Keratinocyte (primary cell): ENCODE measurements around the gene DGKD. TPM values are rescaled to one million over a fixed set of nuclear protein-coding genes. Genes with fewer than 3 reads are reported as not detected.

Experiments
- DNase-seq: peaks from one replicate; pipeline ENCODE4 v3.0.0-alpha.2; 2011; ENCODE audit warnings: low read depth, missing footprints, low spot score
- FAIRE-seq: peaks from 2 replicates; lab custom pipeline; 2011; peaks lifted over from hg19 to GRCh38; lab: Jason Lieb, UNC
- H2AFZ ChIP-seq: 2 replicates; pipeline ENCODE4 v1.6.0; 2012; ENCODE audit warnings: low read length, control low read depth, inconsistent platforms; ENCODE audit not compliant: control insufficient read depth
- H3K27ac ChIP-seq: 2 replicates; pipeline ENCODE4 v1.5.1; 2011; ENCODE audit warnings: low read length; ENCODE audit not compliant: control insufficient read depth, insufficient read depth
- H3K27me3 ChIP-seq: 3 replicates; pipeline ENCODE4 v1.6.0; 2011; ENCODE audit warnings: low read length; ENCODE audit not compliant: control insufficient read depth, insufficient read depth; ENCODE audit errors: extremely low read depth
- H3K36me3 ChIP-seq, 2 experiments: 2 replicates in 1 of 2; 3 replicates in 1 of 2; pipeline ENCODE4 v1.5.1; 2011; ENCODE audit warnings: low read length in 2 of 2, mild to moderate bottlenecking in 1 of 2; ENCODE audit not compliant: control insufficient read depth in 2 of 2, insufficient read depth in 2 of 2; ENCODE audit errors: extremely low read depth in 1 of 2
- H3K4me1 ChIP-seq: 3 replicates; pipeline ENCODE4 v1.5.1; 2011; ENCODE audit warnings: low read length; ENCODE audit not compliant: control insufficient read depth, insufficient read depth; ENCODE audit errors: extremely low read depth
- H3K4me2 ChIP-seq: 3 replicates; pipeline ENCODE4 v1.6.0; 2011; ENCODE audit warnings: low read depth, low read length; ENCODE audit not compliant: control insufficient read depth, insufficient read depth; ENCODE audit errors: extremely low read depth
- H3K4me3 ChIP-seq, 3 experiments: fragments of 200-600 bp in 1 of 3; sonication (generic) in 1 of 3; 2 replicates in 2 of 3; 3 replicates in 1 of 3; pipeline ENCODE4 v1.5.1; 2011 to 2016; ENCODE audit warnings: low read length in 3 of 3, mild to moderate bottlenecking in 3 of 3, control low read depth in 2 of 3, inconsistent platforms in 1 of 3, low read depth in 1 of 3, mixed read lengths in 1 of 3, mixed run types in 1 of 3, moderate library complexity in 1 of 3; ENCODE audit not compliant: control insufficient read depth in 2 of 3, insufficient read depth in 2 of 3; ENCODE audit errors: extremely low read depth in 1 of 3
- H3K79me2 ChIP-seq: 2 replicates; pipeline ENCODE4 v1.6.0; 2012; ENCODE audit warnings: low read length; ENCODE audit not compliant: control insufficient read depth, insufficient read depth
- H3K9ac ChIP-seq: 3 replicates; pipeline ENCODE4 v1.6.0; 2011; ENCODE audit warnings: low read length; ENCODE audit not compliant: control insufficient read depth, insufficient read depth; ENCODE audit errors: extremely low read depth
- H3K9me1 ChIP-seq: 3 replicates; pipeline ENCODE4 v1.6.0; 2011; ENCODE audit warnings: low read length; ENCODE audit not compliant: control insufficient read depth, insufficient read depth; ENCODE audit errors: extremely low read depth
- H3K9me3 ChIP-seq: 2 replicates; pipeline ENCODE4 v1.5.1; 2012; ENCODE audit warnings: low read depth, low read length; ENCODE audit not compliant: control insufficient read depth
- H4K20me1 ChIP-seq: 3 replicates; pipeline ENCODE4 v1.6.0; 2011; ENCODE audit warnings: low read length; ENCODE audit not compliant: control insufficient read depth, insufficient read depth; ENCODE audit errors: extremely low read depth
- EZH2 ChIP-seq: IDR thresholded peaks from one replicate; pipeline ENCODE4 v1.6.1; 2012; ENCODE audit warnings: inconsistent platforms, mild to moderate bottlenecking, low read length, moderate library complexity
- dilution Hi-C: fragments of 300-500 bp; cut with MboI; formaldehyde crosslinking; loops from one replicate; pipeline ENCODE4 v1.7.0; 2020; ENCODE audit warnings: low sequenced_read_pairs; ENCODE audit not compliant: extremely low pct_ligation_motif_present
- polyA plus RNA-seq, 5 experiments: library from polyadenylated mRNA; depleted of rRNA in 3 of 5; stranded (reverse) in 3 of 5; stranded (forward) in 1 of 5; unstranded in 1 of 5; fragments of >200 nt; gene quantifications; 1 replicate in 1 of 5; 2 replicates in 3 of 5; 3 replicates in 1 of 5; pipeline versions ENCODE4 v1.2.1 to v1.2.3, GENCODE V29; 2011 to 2012; ENCODE audit warnings: missing spikeins in 2 of 5, low read depth in 1 of 5, low replicate concordance in 1 of 5
- TF ChIP-seq, protein P1 (sequence below), 3 experiments: IDR thresholded peaks in 1 of 3; conservative IDR thresholded peaks in 1 of 3; optimal IDR thresholded peaks in 1 of 3; 2 replicates in 2 of 3; 3 replicates in 1 of 3; pipeline versions ENCODE3 to v1.5.1; 2011; ENCODE audit warnings: low read length in 3 of 3, mild to moderate bottlenecking in 3 of 3, moderate library complexity in 2 of 3, control low read depth in 1 of 3, inconsistent platforms in 1 of 3; ENCODE audit not compliant: insufficient read depth in 2 of 3; ENCODE audit errors: extremely low read depth in 1 of 3

DGKD gene
- polyA plus RNA-seq, 1 donor (not counting 4 experiments of a cell fraction or from before 2014, with no cell fraction given) = 6.1 TPM

DNA sequence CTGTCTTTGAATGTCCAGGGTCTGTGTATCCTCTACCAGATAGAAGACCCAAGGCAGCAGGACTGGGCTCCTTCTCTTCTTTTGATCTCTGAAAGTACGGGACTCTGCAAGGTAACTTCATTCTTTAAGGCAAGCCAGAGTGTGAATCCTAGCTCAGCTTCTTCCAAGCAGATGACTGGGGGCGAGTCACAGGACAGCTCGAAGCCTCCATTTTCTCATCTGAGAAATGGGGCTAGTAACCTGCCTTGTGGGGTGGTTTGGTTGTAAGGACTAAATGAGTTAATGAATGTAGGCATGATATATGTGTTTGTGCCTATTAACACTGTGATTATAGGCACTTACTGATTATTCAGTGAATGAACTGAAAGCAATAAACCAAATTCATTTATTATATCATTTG is 46.7 kb downstream of the DGKD start:
- H3K4me3 ChIP-seq = no peak overlapping the region
- no peaks in the 10 kb centered on the region for H3K9me1 ChIP-seq
- dilution Hi-C loops = no loop called here
- H3K27ac ChIP-seq = no peak overlapping the region
- H3K9me3 ChIP-seq = no peaks in the 10 kb centered on the region
- H3K27me3 ChIP-seq = no peaks in the 10 kb centered on the region
- TF ChIP-seq EZH2 = no peak
- TF ChIP-seq, protein P1, sequence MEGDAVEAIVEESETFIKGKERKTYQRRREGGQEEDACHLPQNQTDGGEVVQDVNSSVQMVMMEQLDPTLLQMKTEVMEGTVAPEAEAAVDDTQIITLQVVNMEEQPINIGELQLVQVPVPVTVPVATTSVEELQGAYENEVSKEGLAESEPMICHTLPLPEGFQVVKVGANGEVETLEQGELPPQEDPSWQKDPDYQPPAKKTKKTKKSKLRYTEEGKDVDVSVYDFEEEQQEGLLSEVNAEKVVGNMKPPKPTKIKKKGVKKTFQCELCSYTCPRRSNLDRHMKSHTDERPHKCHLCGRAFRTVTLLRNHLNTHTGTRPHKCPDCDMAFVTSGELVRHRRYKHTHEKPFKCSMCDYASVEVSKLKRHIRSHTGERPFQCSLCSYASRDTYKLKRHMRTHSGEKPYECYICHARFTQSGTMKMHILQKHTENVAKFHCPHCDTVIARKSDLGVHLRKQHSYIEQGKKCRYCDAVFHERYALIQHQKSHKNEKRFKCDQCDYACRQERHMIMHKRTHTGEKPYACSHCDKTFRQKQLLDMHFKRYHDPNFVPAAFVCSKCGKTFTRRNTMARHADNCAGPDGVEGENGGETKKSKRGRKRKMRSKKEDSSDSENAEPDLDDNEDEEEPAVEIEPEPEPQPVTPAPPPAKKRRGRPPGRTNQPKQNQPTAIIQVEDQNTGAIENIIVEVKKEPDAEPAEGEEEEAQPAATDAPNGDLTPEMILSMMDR (optimal IDR thresholded peaks at IDR 0.05 in 1 of 3, IDR thresholded peaks at IDR 0.05 in 1 of 3, conservative IDR thresholded peaks at IDR 0.05 in 1 of 3; ENCODE audit: extremely low read depth in 1 of 3, insufficient read depth in 2 of 3, low read length in 3 of 3) = no peak
- DNase-seq = no peak
- no peak for FAIRE-seq
- H2AFZ ChIP-seq = no peak overlapping the region
- H4K20me1 ChIP-seq = no peaks in the 10 kb centered on the region
- H3K79me2 ChIP-seq = no peaks in the 10 kb centered on the region
- H3K4me2 ChIP-seq = no peak overlapping the region
- H3K36me3 ChIP-seq = peaks cover 0 to 4% of the 10 kb centered on the region in 2 experiments
- no peaks in the 10 kb centered on the region for H3K4me1 ChIP-seq
- no peak overlapping the region for H3K9ac ChIP-seq

- Histone ChIP-seq H4K20me1 (no peaks in the 10 kb centered on the region), H3K4me1 (no peaks in the 10 kb centered on the region), H2AFZ (no peak overlapping the region), H3K27ac (no peak overlapping the region), H3K4me2 (no peak overlapping the region), H3K9ac (no peak overlapping the region), H3K4me3 (no peak overlapping the region), H3K27me3 (no peaks in the 10 kb centered on the region), H3K79me2 (no peaks in the 10 kb centered on the region), H3K9me1 (no peaks in the 10 kb centered on the region), H3K36me3 (peaks cover 0 to 2% of the 10 kb centered on the region in 2 experiments), H3K9me3 (no peaks in the 10 kb centered on the region)
- TF ChIP-seq, protein P1 (optimal IDR thresholded peaks at IDR 0.05 in 1 of 3, IDR thresholded peaks at IDR 0.05 in 1 of 3, conservative IDR thresholded peaks at IDR 0.05 in 1 of 3; ENCODE audit: extremely low read depth in 1 of 3, insufficient read depth in 2 of 3, low read length in 3 of 3) = no peak
- TF ChIP-seq EZH2 = no peak
- DNase-seq (no peak), FAIRE-seq (no peak)
- dilution Hi-C loops = no loop called here
These were observed 48.1 kb downstream of the DGKD start for GRCh38 chr2:233402346-233402745.
